Measurements from ENCODE around the gene KIF14. TPM values are rescaled to one million over a fixed set of nuclear protein-coding genes. Genes with fewer than 3 reads are reported as not detected.
A peak's percentile ranks its signal among the peaks of the same experiment; 100 is the strongest.

Gene KIF14
- total RNA-seq, 2 donors from 2014 or later = 0.23 to 1.7 TPM

GRCh38 chr1:200619894-200620272, 668 bp downstream of the KIF14 start:
- DNase-seq (ENCODE audit: low spot score) = no peak
- Histone ChIP-seq H3K4me3 (peak overlapping the region; percentile 47 to 55), H3K27me3 (replicated peaks; ENCODE audit: insufficient read depth) (no peaks in the 10 kb centered on the region), H3K4me1 (replicated peaks) (no peaks in the 10 kb centered on the region), H3K27ac (peak overlapping the region in 1 of 2 donors; percentile 48), H3K9me3 (no peaks in the 10 kb centered on the region), H3K36me3 (no peaks in the 10 kb centered on the region)
- 5% methylated on average over 6 of the region's 6 CpGs for WGBS
- TF ChIP-seq CTCF (IDR thresholded peaks at IDR 0.05) (no peak), POLR2A (IDR thresholded peaks at IDR 0.05) (no peak), POLR2AphosphoS5 (IDR thresholded peaks at IDR 0.05) (no peak)
- intact Hi-C loops (cut with DNase I) = loop anchor here (5.0 kb wide), 3 partner anchors 117 to 217 kb away; partner anchors contain the start of gene CAMSAP2

- no peak for DNase-seq (ENCODE audit: low spot score)
- no peak overlapping the region for H3K27ac ChIP-seq
- H3K4me1 ChIP-seq (replicated peaks) = no peaks in the 10 kb centered on the region
- H3K9me3 ChIP-seq = no peaks in the 10 kb centered on the region
- H3K4me3 ChIP-seq = no peak overlapping the region
- no peak for TF ChIP-seq POLR2AphosphoS5 (IDR thresholded peaks at IDR 0.05)
- no peak for TF ChIP-seq CTCF (IDR thresholded peaks at IDR 0.05)
- TF ChIP-seq POLR2A (IDR thresholded peaks at IDR 0.05) = no peak
- intact Hi-C loops (cut with DNase I) = no loop called here
- whole genome bisulfite sequencing = 74% methylated on average over 2 of the region's 2 CpGs
- H3K36me3 ChIP-seq = no peaks in the 10 kb centered on the region
- H3K27me3 ChIP-seq (replicated peaks; ENCODE audit: insufficient read depth) = no peaks in the 10 kb centered on the region
These were observed 9.7 kb downstream of the KIF14 start for GRCh38 chr1:200610846-200611245.

GRCh38 chr1:200602632-200603031, 17.9 kb downstream of the KIF14 start:
- intact Hi-C loops (cut with DNase I) = no loop called here
- 95% methylated on average over 1 of the region's 1 CpG for WGBS
- no peak for TF ChIP-seq POLR2A (IDR thresholded peaks at IDR 0.05)
- TF ChIP-seq CTCF (IDR thresholded peaks at IDR 0.05) = no peak
- TF ChIP-seq POLR2AphosphoS5 (IDR thresholded peaks at IDR 0.05) = no peak

GRCh38 chr1:200590001-200590400, 30.6 kb downstream of the KIF14 start:
- Histone ChIP-seq H3K9me3 (no peaks in the 10 kb centered on the region), H3K27ac (no peak overlapping the region), H3K4me3 (no peak overlapping the region), H3K36me3 (no peaks in the 10 kb centered on the region), H3K4me1 (replicated peaks) (no peaks in the 10 kb centered on the region), H3K27me3 (replicated peaks; ENCODE audit: insufficient read depth) (no peaks in the 10 kb centered on the region)
- 78% methylated on average over 1 of the region's 1 CpG for WGBS
- TF ChIP-seq CTCF (IDR thresholded peaks at IDR 0.05) = no peak
- TF ChIP-seq POLR2A (IDR thresholded peaks at IDR 0.05) = no peak
- no peak for TF ChIP-seq POLR2AphosphoS5 (IDR thresholded peaks at IDR 0.05)
- intact Hi-C loops (cut with DNase I) = no loop called here
- DNase-seq (ENCODE audit: low spot score) = no peak

More at GRCh38 chr1:200602632-200603031, 17.9 kb downstream of the KIF14 start:
- DNase-seq (ENCODE audit: low spot score) = no peak
- no peaks in the 10 kb centered on the region for H3K27me3 ChIP-seq (replicated peaks; ENCODE audit: insufficient read depth)
- no peaks in the 10 kb centered on the region for H3K36me3 ChIP-seq
- no peaks in the 10 kb centered on the region for H3K4me1 ChIP-seq (replicated peaks)
- H3K4me3 ChIP-seq = no peak overlapping the region
- H3K27ac ChIP-seq = no peak overlapping the region
- no peaks in the 10 kb centered on the region for H3K9me3 ChIP-seq

GRCh38 chr1:200588698-200589097, 31.9 kb downstream of the KIF14 start:
- H3K27me3 ChIP-seq (replicated peaks; ENCODE audit: insufficient read depth) = no peaks in the 10 kb centered on the region
- H3K27ac ChIP-seq = no peak overlapping the region
- H3K36me3 ChIP-seq = no peaks in the 10 kb centered on the region
- H3K4me3 ChIP-seq = no peak overlapping the region
- no peaks in the 10 kb centered on the region for H3K9me3 ChIP-seq
- H3K4me1 ChIP-seq (replicated peaks) = no peaks in the 10 kb centered on the region
- intact Hi-C loops (cut with DNase I) = no loop called here
- no peak for DNase-seq (ENCODE audit: low spot score)
- no peak for TF ChIP-seq CTCF (IDR thresholded peaks at IDR 0.05)
- TF ChIP-seq POLR2AphosphoS5 (IDR thresholded peaks at IDR 0.05) = no peak
- no peak for TF ChIP-seq POLR2A (IDR thresholded peaks at IDR 0.05)
